Frontal cortex (tissue), 4 donors: Measurements from ENCODE around the gene VN1R5. TPM values are rescaled to one million over a fixed set of nuclear protein-coding genes. Genes with fewer than 3 reads are reported as not detected.

Source experiments
- DNase-seq, 2 donors: peaks; one replicate each; pipeline ENCODE4 v3.0.0; 2012; ENCODE audit warnings: low spot score in 2 of 2
- FAIRE-seq: peaks from 2 replicates; lab custom pipeline; 2012; peaks lifted over from hg19 to GRCh38; lab: Jason Lieb, UNC
- small RNA-seq: library from RNA; depleted of rRNA; stranded (forward); fragments of <200 nt; gene quantifications from one replicate; pipeline ENCODE3, GENCODE V24; 2014
- total RNA-seq: library from RNA; depleted of rRNA; stranded (reverse); fragments of >200 nt; gene quantifications from one replicate; pipeline ENCODE4 v1.2.3, GENCODE V29; 2014
- donor health status: control.
- donor health status: control.
- donor health status: control.

Gene VN1R5
- total RNA-seq, 1 donor from 2014 or later: not detected

- DNase-seq: no peak
- no peak for FAIRE-seq
Measured at GRCh38 chr1:247298124-247298481, 42.2 kb downstream of the VN1R5 start.

GRCh38 chr1:247298701-247299100 is 42.8 kb downstream of the VN1R5 start:
- FAIRE-seq (no peak), DNase-seq (no peak)

GRCh38 chr1:247299723-247300381 is 44.0 kb downstream of the VN1R5 start:
- DNase-seq (no peak), FAIRE-seq (no peak)

GRCh38 chr1:247300491-247301175 is 44.8 kb downstream of the VN1R5 start:
- DNase-seq: no peak
- FAIRE-seq: no peak

- FAIRE-seq (no peak), DNase-seq (no peak)
Measured at GRCh38 chr1:247301176-247301540, 45.3 kb downstream of the VN1R5 start.

- FAIRE-seq: no peak
- DNase-seq: no peak
Measured at GRCh38 chr1:247303216-247303615, 47.3 kb downstream of the VN1R5 start.

GRCh38 chr1:247304031-247304430 is 48.2 kb downstream of the VN1R5 start:
- DNase-seq (no peak), FAIRE-seq (no peak)

Small RNA genes lying within 50 kb of the gene (small RNA-seq; reads per million reads assigned to genes)
- gene RF00019: not detected

Other genes with a start within 250 kb of the VN1R5 start
- 6.1 TPM for gene ZNF695, start 248.0 kb upstream of the VN1R5 start, total RNA-seq
- gene ZNF670, start 177.3 kb upstream of the VN1R5 start, total RNA-seq: 25.3 TPM
- gene ZNF669, start 151.7 kb upstream of the VN1R5 start, total RNA-seq: 44.8 TPM
- 671 TPM for gene ZNF124, start 84.1 kb upstream of the VN1R5 start, total RNA-seq
- 13.9 TPM for gene ZNF496, start 75.8 kb downstream of the VN1R5 start, total RNA-seq
- gene NLRP3, start 160.1 kb downstream of the VN1R5 start, total RNA-seq: 0.82 TPM
- gene OR2B11, start 202.0 kb downstream of the VN1R5 start, total RNA-seq: not detected